H1 (cell line): ENCODE measurements around the gene CYP2C19. TPM values are rescaled to one million over a fixed set of nuclear protein-coding genes. Genes with fewer than 3 reads are reported as not detected.

ENCODE experiments used
- BRCA1 ChIP-seq: IDR thresholded peaks from 2 replicates; pipeline ENCODE4 v1.6.1; 2012; ENCODE audit warnings: low read depth, low read length, improper control_type of control experiment
- CHD1 ChIP-seq: IDR thresholded peaks from 2 replicates; pipeline ENCODE4 v1.6.1; 2012; ENCODE audit warnings: low read depth, low read length, improper control_type of control experiment
- EGR1 ChIP-seq: IDR thresholded peaks from 2 replicates; pipeline ENCODE4 v1.6.1; 2011; ENCODE audit warnings: low read depth, low read length, borderline replicate concordance
- EZH2 ChIP-seq: fragments of 200-600 bp; sonication (generic); IDR thresholded peaks from 2 replicates; pipeline ENCODE4 v1.7.1; 2012; ENCODE audit warnings: low read depth, mild to moderate bottlenecking, moderate library complexity, low read length, inconsistent platforms; ENCODE audit not compliant: severe bottlenecking
- MAFK ChIP-seq: IDR thresholded peaks from 2 replicates; pipeline ENCODE4 v1.6.1; 2012; ENCODE audit warnings: low read depth, mild to moderate bottlenecking, improper control_type of control experiment, low read length
- MAX ChIP-seq: IDR thresholded peaks from 2 replicates; pipeline ENCODE4 v1.6.1; 2012; ENCODE audit warnings: inconsistent platforms
- NRF1 ChIP-seq: IDR thresholded peaks from 2 replicates; pipeline ENCODE4 v1.6.1; 2011; ENCODE audit warnings: mild to moderate bottlenecking, low read depth, low read length, improper control_type of control experiment
- PHF8 ChIP-seq: fragments of 200-600 bp; sonication (generic); conservative IDR thresholded peaks from 2 replicates; pipeline ENCODE4 v1.7.1; 2012; ENCODE audit warnings: low read depth, mild to moderate bottlenecking, inconsistent platforms, low read length, moderate library complexity
- SIN3A ChIP-seq, 2 experiments: IDR thresholded peaks in 1 of 2; conservative IDR thresholded peaks in 1 of 2; 2 replicates each; pipeline ENCODE4 v1.6.1; 2011 to 2012; ENCODE audit warnings: low read length in 2 of 2, improper control_type of control experiment in 1 of 2, low read depth in 1 of 2, mild to moderate bottlenecking in 1 of 2
- polyA plus RNA-seq, 7 experiments: library from polyadenylated mRNA; depleted of rRNA in 3 of 7; stranded (reverse) in 5 of 7; unstranded in 2 of 7; fragments of >200 nt in 5 of 7; fragments of 200-250 nt in 2 of 7; gene quantifications; 1 replicate in 5 of 7; 2 replicates in 1 of 7; 4 replicates in 1 of 7; pipeline versions ENCODE4 v1.2.1 to v1.2.3, GENCODE V29; 2011 to 2013; ENCODE audit warnings: missing spikeins in 2 of 7, mixed read lengths in 2 of 7
- total RNA-seq: library from RNA; stranded (reverse); fragmentation: NEBNext Ultra II Directional; extraction: Animal tissue kit (Norgen Biotek cat#: 25700); gene quantifications from 2 replicates; pipeline ENCODE4 v1.2.1, GENCODE V29; 2021
- TF ChIP-seq, protein P1 (sequence below): fragments of 300-600 bp; sonication (generic); IDR thresholded peaks from 2 replicates; pipeline ENCODE4 v1.7.1; 2012; ENCODE audit warnings: low read length, moderate library complexity, mild to moderate bottlenecking, inconsistent platforms; ENCODE audit not compliant: insufficient replicate concordance
- TF ChIP-seq, protein P2 (sequence below): IDR thresholded peaks from 2 replicates; pipeline ENCODE4 v1.6.1; 2012; ENCODE audit warnings: inconsistent platforms

Gene CYP2C19
- total and polyA plus RNA-seq, 2 of the 8 experiments (the other 6 are each of a cell fraction or from before 2014, with no cell fraction given) = not detected

GRCh38 chr10:94785211-94785610, 22.7 kb downstream of the CYP2C19 start (continued):
- TF ChIP-seq, protein P1, sequence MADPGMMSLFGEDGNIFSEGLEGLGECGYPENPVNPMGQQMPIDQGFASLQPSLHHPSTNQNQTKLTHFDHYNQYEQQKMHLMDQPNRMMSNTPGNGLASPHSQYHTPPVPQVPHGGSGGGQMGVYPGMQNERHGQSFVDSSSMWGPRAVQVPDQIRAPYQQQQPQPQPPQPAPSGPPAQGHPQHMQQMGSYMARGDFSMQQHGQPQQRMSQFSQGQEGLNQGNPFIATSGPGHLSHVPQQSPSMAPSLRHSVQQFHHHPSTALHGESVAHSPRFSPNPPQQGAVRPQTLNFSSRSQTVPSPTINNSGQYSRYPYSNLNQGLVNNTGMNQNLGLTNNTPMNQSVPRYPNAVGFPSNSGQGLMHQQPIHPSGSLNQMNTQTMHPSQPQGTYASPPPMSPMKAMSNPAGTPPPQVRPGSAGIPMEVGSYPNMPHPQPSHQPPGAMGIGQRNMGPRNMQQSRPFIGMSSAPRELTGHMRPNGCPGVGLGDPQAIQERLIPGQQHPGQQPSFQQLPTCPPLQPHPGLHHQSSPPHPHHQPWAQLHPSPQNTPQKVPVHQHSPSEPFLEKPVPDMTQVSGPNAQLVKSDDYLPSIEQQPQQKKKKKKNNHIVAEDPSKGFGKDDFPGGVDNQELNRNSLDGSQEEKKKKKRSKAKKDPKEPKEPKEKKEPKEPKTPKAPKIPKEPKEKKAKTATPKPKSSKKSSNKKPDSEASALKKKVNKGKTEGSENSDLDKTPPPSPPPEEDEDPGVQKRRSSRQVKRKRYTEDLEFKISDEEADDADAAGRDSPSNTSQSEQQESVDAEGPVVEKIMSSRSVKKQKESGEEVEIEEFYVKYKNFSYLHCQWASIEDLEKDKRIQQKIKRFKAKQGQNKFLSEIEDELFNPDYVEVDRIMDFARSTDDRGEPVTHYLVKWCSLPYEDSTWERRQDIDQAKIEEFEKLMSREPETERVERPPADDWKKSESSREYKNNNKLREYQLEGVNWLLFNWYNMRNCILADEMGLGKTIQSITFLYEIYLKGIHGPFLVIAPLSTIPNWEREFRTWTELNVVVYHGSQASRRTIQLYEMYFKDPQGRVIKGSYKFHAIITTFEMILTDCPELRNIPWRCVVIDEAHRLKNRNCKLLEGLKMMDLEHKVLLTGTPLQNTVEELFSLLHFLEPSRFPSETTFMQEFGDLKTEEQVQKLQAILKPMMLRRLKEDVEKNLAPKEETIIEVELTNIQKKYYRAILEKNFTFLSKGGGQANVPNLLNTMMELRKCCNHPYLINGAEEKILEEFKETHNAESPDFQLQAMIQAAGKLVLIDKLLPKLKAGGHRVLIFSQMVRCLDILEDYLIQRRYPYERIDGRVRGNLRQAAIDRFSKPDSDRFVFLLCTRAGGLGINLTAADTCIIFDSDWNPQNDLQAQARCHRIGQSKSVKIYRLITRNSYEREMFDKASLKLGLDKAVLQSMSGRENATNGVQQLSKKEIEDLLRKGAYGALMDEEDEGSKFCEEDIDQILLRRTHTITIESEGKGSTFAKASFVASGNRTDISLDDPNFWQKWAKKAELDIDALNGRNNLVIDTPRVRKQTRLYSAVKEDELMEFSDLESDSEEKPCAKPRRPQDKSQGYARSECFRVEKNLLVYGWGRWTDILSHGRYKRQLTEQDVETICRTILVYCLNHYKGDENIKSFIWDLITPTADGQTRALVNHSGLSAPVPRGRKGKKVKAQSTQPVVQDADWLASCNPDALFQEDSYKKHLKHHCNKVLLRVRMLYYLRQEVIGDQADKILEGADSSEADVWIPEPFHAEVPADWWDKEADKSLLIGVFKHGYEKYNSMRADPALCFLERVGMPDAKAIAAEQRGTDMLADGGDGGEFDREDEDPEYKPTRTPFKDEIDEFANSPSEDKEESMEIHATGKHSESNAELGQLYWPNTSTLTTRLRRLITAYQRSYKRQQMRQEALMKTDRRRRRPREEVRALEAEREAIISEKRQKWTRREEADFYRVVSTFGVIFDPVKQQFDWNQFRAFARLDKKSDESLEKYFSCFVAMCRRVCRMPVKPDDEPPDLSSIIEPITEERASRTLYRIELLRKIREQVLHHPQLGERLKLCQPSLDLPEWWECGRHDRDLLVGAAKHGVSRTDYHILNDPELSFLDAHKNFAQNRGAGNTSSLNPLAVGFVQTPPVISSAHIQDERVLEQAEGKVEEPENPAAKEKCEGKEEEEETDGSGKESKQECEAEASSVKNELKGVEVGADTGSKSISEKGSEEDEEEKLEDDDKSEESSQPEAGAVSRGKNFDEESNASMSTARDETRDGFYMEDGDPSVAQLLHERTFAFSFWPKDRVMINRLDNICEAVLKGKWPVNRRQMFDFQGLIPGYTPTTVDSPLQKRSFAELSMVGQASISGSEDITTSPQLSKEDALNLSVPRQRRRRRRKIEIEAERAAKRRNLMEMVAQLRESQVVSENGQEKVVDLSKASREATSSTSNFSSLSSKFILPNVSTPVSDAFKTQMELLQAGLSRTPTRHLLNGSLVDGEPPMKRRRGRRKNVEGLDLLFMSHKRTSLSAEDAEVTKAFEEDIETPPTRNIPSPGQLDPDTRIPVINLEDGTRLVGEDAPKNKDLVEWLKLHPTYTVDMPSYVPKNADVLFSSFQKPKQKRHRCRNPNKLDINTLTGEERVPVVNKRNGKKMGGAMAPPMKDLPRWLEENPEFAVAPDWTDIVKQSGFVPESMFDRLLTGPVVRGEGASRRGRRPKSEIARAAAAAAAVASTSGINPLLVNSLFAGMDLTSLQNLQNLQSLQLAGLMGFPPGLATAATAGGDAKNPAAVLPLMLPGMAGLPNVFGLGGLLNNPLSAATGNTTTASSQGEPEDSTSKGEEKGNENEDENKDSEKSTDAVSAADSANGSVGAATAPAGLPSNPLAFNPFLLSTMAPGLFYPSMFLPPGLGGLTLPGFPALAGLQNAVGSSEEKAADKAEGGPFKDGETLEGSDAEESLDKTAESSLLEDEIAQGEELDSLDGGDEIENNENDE = no peak
- TF ChIP-seq EGR1 (no peak), CHD1 (no peak), EZH2 (no peak), SIN3A (conservative IDR thresholded peaks at IDR 0.05 in 1 of 2, IDR thresholded peaks at IDR 0.05 in 1 of 2; ENCODE audit: low read depth in 1 of 2, low read length in 2 of 2) (no peak), MAX (no peak), PHF8 (no peak), BRCA1 (no peak), MAFK (no peak), NRF1 (no peak)
- TF ChIP-seq, protein P2, sequence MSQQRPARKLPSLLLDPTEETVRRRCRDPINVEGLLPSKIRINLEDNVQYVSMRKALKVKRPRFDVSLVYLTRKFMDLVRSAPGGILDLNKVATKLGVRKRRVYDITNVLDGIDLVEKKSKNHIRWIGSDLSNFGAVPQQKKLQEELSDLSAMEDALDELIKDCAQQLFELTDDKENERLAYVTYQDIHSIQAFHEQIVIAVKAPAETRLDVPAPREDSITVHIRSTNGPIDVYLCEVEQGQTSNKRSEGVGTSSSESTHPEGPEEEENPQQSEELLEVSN = no peak
- TF ChIP-seq, all 59 proteins: peak for 0
